GM21447 (cell line): ENCODE measurements around the gene PPP2R3C.
"Not testable (repeated sequence)": the region's sequence is repeated elsewhere in the genome, so short reads cannot be mapped to it uniquely, and the experiment has no call there.

Experiments used
- ATAC-seq: cut with Tn5 transposase; IDR thresholded peaks from one replicate; pipeline ENCODE4 v1.9.1; 2021; ENCODE audit not compliant: unreplicated experiment

The PPP2R3C gene

GRCh38 chr14:35065731-35066130 is 56.1 kb downstream of the PPP2R3C start:
- not testable (repeated sequence) for ATAC-seq

- not testable (repeated sequence) for ATAC-seq
Observed at GRCh38 chr14:35061113-35061791, 60.5 kb downstream of the PPP2R3C start.

GRCh38 chr14:35052637-35053036 is 69.2 kb downstream of the PPP2R3C start:
- no peak for ATAC-seq

GRCh38 chr14:35051796-35052195 is 70.0 kb downstream of the PPP2R3C start:
- no peak for ATAC-seq

- no peak for ATAC-seq
Observed at GRCh38 chr14:35050652-35051051, 71.1 kb downstream of the PPP2R3C start.

GRCh38 chr14:35047976-35048513 is 73.7 kb downstream of the PPP2R3C start:
- ATAC-seq, result no peak

- ATAC-seq, result peak; percentile 32
Observed at GRCh38 chr14:35046751-35047536, 74.8 kb downstream of the PPP2R3C start.

GRCh38 chr14:35046048-35046750 is 75.6 kb downstream of the PPP2R3C start, which contains the start of gene FAM177A1:
FAM177A1 (plus strand) TSS chr14:35046272; CDS start chr14:35046464, 192 bp downstream.
- peak; percentile 92 for ATAC-seq

- no peak for ATAC-seq
Observed at GRCh38 chr14:35045798-35046047, 76.1 kb downstream of the PPP2R3C start.

- no peak for ATAC-seq
Observed at GRCh38 chr14:35044939-35045797, 76.6 kb downstream of the PPP2R3C start.

- no peak for ATAC-seq
Observed at GRCh38 chr14:35043046-35043445, 78.7 kb downstream of the PPP2R3C start.

- ATAC-seq, result no peak
Observed at GRCh38 chr14:35042632-35043031, 79.2 kb downstream of the PPP2R3C start.

GRCh38 chr14:35038312-35038711 is 83.5 kb downstream of the PPP2R3C start:
- not testable (repeated sequence) for ATAC-seq
